Nephron progenitor cell (in vitro differentiated cells): ENCODE results near the gene RUNX1.

Experiments used
- DNase-seq: peaks from one replicate; pipeline ENCODE4 v3.0.0; 2021
- H3K27ac Mint-ChIP-seq: 2 replicates; pipeline ENCODE4 v1.8.0; 2021; ENCODE audit warnings: mild to moderate bottlenecking, moderate library complexity, mixed read lengths
- H3K27me3 Mint-ChIP-seq: 2 replicates; pipeline ENCODE4 v1.8.0; 2021; ENCODE audit warnings: mild to moderate bottlenecking, low read depth, mixed read lengths; ENCODE audit not compliant: poor library complexity
- H3K36me3 Mint-ChIP-seq: 2 replicates; pipeline ENCODE4 v1.8.0; 2021; ENCODE audit warnings: low read depth, mixed read lengths
- H3K4me1 Mint-ChIP-seq: 2 replicates; pipeline ENCODE4 v1.8.0; 2021; ENCODE audit warnings: mixed read lengths
- H3K4me3 Mint-ChIP-seq: 2 replicates; pipeline ENCODE4 v1.8.0; 2021; ENCODE audit warnings: mild to moderate bottlenecking, moderate library complexity, mixed read lengths
- H3K9me3 Mint-ChIP-seq: 2 replicates; pipeline ENCODE4 v1.8.0; 2021; ENCODE audit warnings: mild to moderate bottlenecking, moderate library complexity, mixed read lengths
- TF ChIP-seq, protein P1 (sequence below): fragments of 200-600 bp; sonication (generic); IDR thresholded peaks from 2 replicates; pipeline ENCODE4 v1.5.0; 2021; ENCODE audit warnings: antibody characterized with exemption

Gene RUNX1

DNA sequence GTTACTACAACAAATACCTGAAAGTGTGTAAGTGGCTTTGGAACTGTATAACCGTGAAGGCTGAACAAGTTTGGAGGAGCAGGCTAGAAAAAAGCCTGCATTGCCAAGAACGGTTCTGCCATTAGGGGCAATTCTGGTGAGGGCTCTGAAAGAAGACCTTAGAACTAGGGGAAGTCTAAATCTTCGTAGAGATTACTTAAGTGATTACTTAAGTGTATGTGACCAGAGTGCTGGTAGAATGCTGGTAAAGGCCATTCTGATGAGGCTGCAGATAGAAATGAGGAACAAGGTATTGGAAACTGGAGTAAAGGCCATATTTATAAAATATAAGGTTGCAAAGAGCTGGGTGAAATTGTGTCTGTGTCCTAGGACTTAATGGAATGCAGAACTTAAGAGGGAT lies 222.3 kb downstream of the RUNX1 start:
- H3K27ac Mint-ChIP-seq: no peak overlapping the region
- TF ChIP-seq, protein P1, sequence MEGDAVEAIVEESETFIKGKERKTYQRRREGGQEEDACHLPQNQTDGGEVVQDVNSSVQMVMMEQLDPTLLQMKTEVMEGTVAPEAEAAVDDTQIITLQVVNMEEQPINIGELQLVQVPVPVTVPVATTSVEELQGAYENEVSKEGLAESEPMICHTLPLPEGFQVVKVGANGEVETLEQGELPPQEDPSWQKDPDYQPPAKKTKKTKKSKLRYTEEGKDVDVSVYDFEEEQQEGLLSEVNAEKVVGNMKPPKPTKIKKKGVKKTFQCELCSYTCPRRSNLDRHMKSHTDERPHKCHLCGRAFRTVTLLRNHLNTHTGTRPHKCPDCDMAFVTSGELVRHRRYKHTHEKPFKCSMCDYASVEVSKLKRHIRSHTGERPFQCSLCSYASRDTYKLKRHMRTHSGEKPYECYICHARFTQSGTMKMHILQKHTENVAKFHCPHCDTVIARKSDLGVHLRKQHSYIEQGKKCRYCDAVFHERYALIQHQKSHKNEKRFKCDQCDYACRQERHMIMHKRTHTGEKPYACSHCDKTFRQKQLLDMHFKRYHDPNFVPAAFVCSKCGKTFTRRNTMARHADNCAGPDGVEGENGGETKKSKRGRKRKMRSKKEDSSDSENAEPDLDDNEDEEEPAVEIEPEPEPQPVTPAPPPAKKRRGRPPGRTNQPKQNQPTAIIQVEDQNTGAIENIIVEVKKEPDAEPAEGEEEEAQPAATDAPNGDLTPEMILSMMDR: no peak
- H3K9me3 Mint-ChIP-seq: peaks cover 24% of the 10 kb centered on the region
- DNase-seq: no peak
- peaks cover 14% of the 10 kb centered on the region for H3K36me3 Mint-ChIP-seq
- H3K4me1 Mint-ChIP-seq: peaks cover 6% of the 10 kb centered on the region
- no peak overlapping the region for H3K4me3 Mint-ChIP-seq
- peaks cover 3% of the 10 kb centered on the region for H3K27me3 Mint-ChIP-seq

DNA sequence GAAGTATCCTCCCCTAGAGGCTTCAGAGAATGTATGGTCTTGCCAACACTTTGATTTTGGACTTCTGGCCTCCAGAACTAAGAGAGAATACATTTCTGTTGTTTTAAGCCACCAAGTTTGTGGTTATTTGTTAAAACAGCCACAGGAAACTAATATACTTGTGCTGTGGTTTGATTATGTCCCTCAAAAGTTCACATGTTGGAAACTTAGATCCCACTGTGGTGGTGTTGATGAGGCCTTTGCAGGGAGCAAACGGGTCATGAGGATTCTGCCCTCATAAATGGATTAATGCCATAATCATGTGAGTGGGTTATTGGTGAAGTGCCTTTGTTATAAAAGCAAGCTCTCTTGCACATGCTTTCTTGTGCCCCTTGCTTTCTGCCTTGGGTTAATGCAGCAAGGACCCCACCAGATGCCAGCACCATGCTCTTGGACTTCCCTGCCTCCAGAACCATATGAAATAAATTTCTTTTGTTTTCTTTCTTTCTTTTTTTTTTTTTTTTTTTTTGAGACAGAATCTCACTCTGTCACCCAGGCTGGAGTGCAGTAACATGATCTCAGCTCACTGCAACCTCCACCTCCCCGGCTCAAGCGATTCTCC lies 223.1 kb downstream of the RUNX1 start:
- TF ChIP-seq, protein P1: no peak
- Mint-ChIP-seq H3K36me3 (peaks cover 14% of the 10 kb centered on the region), H3K27me3 (peaks cover 5% of the 10 kb centered on the region), H3K4me1 (peaks cover 14% of the 10 kb centered on the region), H3K9me3 (peaks cover 24% of the 10 kb centered on the region), H3K4me3 (no peak overlapping the region), H3K27ac (no peak overlapping the region)
- DNase-seq: no peak

DNA sequence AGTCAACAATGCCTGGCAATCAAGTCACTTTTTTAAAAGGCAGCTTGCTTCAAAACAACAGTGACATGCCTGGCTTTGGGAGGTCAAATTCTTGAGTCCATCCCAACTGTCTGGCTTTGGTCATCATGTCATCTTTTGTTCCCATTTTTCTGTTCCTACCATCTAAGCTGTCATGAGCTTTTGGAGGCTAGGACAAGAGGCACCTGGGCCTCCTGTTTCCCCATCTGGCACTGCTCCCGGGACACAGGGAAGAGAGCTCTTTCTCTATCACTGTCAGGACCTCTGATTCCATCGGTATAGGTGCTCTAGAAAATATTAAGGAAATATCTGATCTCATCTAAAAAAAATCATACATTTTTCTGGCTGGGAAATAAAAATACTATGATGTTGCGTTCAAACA lies 224.0 kb downstream of the RUNX1 start:
- Mint-ChIP-seq H3K4me3 (no peak overlapping the region), H3K4me1 (peaks cover 14% of the 10 kb centered on the region), H3K36me3 (peaks cover 14% of the 10 kb centered on the region), H3K27me3 (peaks cover 5% of the 10 kb centered on the region), H3K27ac (no peak overlapping the region), H3K9me3 (peaks cover 24% of the 10 kb centered on the region)
- TF ChIP-seq, protein P1: no peak
- no peak for DNase-seq

DNA sequence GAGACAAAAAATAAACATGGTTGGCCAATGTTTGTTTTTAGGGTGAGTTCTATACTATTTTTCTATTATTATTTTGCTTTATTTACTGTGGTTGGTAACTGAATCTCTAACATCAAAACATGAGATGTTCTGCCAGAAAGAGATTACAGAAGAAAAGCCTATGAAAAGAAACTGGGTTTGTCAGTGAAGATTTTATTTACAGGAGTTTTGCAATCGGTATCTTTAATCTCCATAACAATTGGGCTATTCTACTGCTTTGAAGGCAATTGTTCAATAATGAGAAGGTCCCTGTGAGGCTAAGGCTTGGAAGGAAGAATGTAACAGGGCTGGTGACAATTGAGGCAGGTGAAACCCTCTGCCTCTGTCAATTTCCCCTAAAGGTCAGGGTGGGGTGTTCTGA lies 224.8 kb downstream of the RUNX1 start:
- Mint-ChIP-seq H3K4me1 (peaks cover 20% of the 10 kb centered on the region), H3K9me3 (peaks cover 24% of the 10 kb centered on the region), H3K27me3 (peaks cover 5% of the 10 kb centered on the region), H3K4me3 (no peak overlapping the region), H3K36me3 (peaks cover 14% of the 10 kb centered on the region), H3K27ac (no peak overlapping the region)
- TF ChIP-seq, protein P1: no peak
- DNase-seq: no peak

DNA sequence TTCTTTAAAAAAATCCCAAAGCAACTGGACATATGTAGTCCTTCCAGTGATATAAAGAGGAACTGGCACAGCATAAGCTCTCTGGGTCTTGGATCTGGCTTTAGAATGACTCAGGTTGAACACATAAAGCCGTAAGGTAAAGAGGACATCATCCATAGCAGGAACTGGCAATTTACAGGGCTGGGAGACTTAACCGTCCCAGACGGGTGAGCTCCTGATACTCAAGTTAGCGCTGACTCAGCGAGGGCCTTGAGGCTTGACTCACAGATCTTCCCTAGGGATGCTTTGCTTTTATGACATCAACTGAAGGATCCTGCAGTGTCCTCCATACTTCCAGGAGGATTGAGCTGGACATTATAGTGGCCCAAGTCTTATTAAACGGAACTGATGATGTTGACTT lies 226.2 kb downstream of the RUNX1 start:
- H3K27me3 Mint-ChIP-seq: peaks cover 5% of the 10 kb centered on the region
- DNase-seq: no peak
- no peak overlapping the region for H3K27ac Mint-ChIP-seq
- peaks cover 14% of the 10 kb centered on the region for H3K36me3 Mint-ChIP-seq
- peaks cover 24% of the 10 kb centered on the region for H3K9me3 Mint-ChIP-seq
- no peak overlapping the region for H3K4me3 Mint-ChIP-seq
- TF ChIP-seq, protein P1: no peak
- peaks cover 34% of the 10 kb centered on the region for H3K4me1 Mint-ChIP-seq

DNA sequence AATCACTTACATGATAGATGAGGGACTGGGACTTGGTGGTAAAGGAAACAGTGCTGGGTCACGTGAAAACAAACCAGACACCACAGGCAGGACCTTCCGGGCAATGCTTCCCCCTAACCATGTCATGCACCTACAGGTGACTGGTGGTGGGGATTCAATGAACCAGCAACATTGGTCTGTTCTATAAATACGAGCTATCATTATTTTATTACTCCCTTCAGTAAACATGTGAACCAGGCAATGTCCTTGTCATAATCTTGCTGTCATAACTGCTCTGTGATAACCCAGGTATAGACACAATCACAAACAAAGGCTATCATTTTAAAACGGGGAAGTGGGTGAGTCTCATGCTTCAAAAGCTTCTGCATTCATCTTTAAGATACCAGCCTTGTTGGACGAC lies 226.9 kb downstream of the RUNX1 start:
- H3K36me3 Mint-ChIP-seq: peaks cover 11% of the 10 kb centered on the region
- no peak for DNase-seq
- H3K27ac Mint-ChIP-seq: no peak overlapping the region
- H3K9me3 Mint-ChIP-seq: peaks cover 22% of the 10 kb centered on the region
- H3K4me1 Mint-ChIP-seq: peaks cover 42% of the 10 kb centered on the region
- no peak overlapping the region for H3K4me3 Mint-ChIP-seq
- H3K27me3 Mint-ChIP-seq: peaks cover 5% of the 10 kb centered on the region
- TF ChIP-seq, protein P1: no peak
